K562 (cell line): ENCODE data around the gene DHODH. TPM values are rescaled to one million over a fixed set of nuclear protein-coding genes. Genes with fewer than 3 reads are reported as not detected.

Experiments
- ATAC-seq: fragments of 200-7000 bp; cut with Tn5 transposase; 3 replicates; pipeline ENCODE4 v1.9.1; 2020; ENCODE audit warnings: moderate library complexity
- BruUV-seq: library from RNA; stranded (reverse); fragments of 400-500 nt; replicated peaks from 2 replicates; lab custom pipeline; 2021; lab: Mats Ljungman, UMichigan
- CTCF ChIA-PET: fragments of 300-600 bp; formaldehyde crosslinking; extraction: SDS; loops from one replicate; lab custom pipeline; 2021; ENCODE audit warnings: low intra/inter-chr PET ratio; lab: Yijun Ruan, JAX
- POLR2A ChIA-PET: fragments of 300-600, 350-650 bp; sonication (Branson Sonifier 250); formaldehyde crosslinking; extraction: SDS; loops from one replicate; lab custom pipeline; 2021; ENCODE audit warnings: antibody characterized with exemption, inconsistent platforms; lab: Yijun Ruan, JAX
- DNase-seq, 4 experiments: peaks; one replicate each; pipeline versions ENCODE4 v3.0.0 to v3.0.0-alpha.2; 2011 to 2018; ENCODE audit warnings: low spot score in 3 of 4, mixed read lengths in 3 of 4; ENCODE audit errors: extremely low read depth in 1 of 4
- FAIRE-seq: peaks from 2 replicates; lab custom pipeline; 2011; peaks lifted over from hg19 to GRCh38; lab: Jason Lieb, UNC
- H2AFZ ChIP-seq: 2 replicates; pipeline ENCODE4 v1.6.0; 2011; ENCODE audit warnings: low read depth, low read length, control low read depth, inconsistent platforms
- H3K27ac ChIP-seq: fragments of 200-600 bp; 3 replicates; pipeline ENCODE4 v1.8.0; 2011; ENCODE audit warnings: low read depth, mild to moderate bottlenecking, control low read depth, inconsistent platforms, low read length, moderate library complexity, mixed read lengths; ENCODE audit errors: extremely low read depth
- H3K27me3 ChIP-seq, 2 experiments: fragments of 300-600 bp in 1 of 2; 2 replicates in 1 of 2; 3 replicates in 1 of 2; pipeline versions ENCODE4 v1.6.0 to v1.8.0; 2011; ENCODE audit warnings: inconsistent platforms in 2 of 2, low read length in 2 of 2, mild to moderate bottlenecking in 1 of 2, mixed read lengths in 1 of 2, moderate library complexity in 1 of 2; ENCODE audit not compliant: control insufficient read depth in 2 of 2, insufficient read depth in 2 of 2
- H3K36me3 ChIP-seq: fragments of 300-600 bp; 3 replicates; pipeline ENCODE4 v1.8.0; 2011; ENCODE audit warnings: mild to moderate bottlenecking, low read length, inconsistent platforms; ENCODE audit not compliant: control insufficient read depth, insufficient read depth
- H3K4me1 ChIP-seq, 2 experiments: fragments of 200-600 bp in 1 of 2; replicated peaks in 1 of 2; 2 replicates in 1 of 2; 3 replicates in 1 of 2; pipeline versions ENCODE4 v1.5.1 to v1.8.0; 2011; ENCODE audit warnings: inconsistent platforms in 2 of 2, low read length in 2 of 2, mild to moderate bottlenecking in 1 of 2, mixed read lengths in 1 of 2, moderate library complexity in 1 of 2; ENCODE audit not compliant: control insufficient read depth in 2 of 2, insufficient read depth in 2 of 2
- H3K4me2 ChIP-seq: 2 replicates; pipeline ENCODE4 v1.6.1; 2011; ENCODE audit warnings: low read length, control low read depth, inconsistent platforms, mixed read lengths; ENCODE audit not compliant: insufficient read depth
- H3K4me3 ChIP-seq: fragments of 200-600 bp; sonication (generic), shearing (Covaris generic); 2 replicates; pipeline ENCODE4 v1.5.1; 2016; ENCODE audit warnings: control low read depth, inconsistent platforms
- H3K79me2 ChIP-seq: fragments of 200-600 bp; 3 replicates; pipeline ENCODE4 v1.8.0; 2011; ENCODE audit warnings: low read length, inconsistent platforms; ENCODE audit not compliant: control insufficient read depth, insufficient read depth
- H3K9ac ChIP-seq, 2 experiments: 2 replicates each; pipeline versions ENCODE4 v1.6.0 to v1.6.1; 2011; ENCODE audit warnings: low read depth in 2 of 2, low read length in 2 of 2, control low read depth in 1 of 2, inconsistent platforms in 1 of 2, mild to moderate bottlenecking in 1 of 2, mixed read lengths in 1 of 2; ENCODE audit not compliant: insufficient read depth in 1 of 2
- H3K9me1 ChIP-seq: one replicate; pipeline ENCODE4 v1.6.0; 2011; ENCODE audit warnings: inconsistent platforms, mild to moderate bottlenecking, low read length, moderate library complexity; ENCODE audit not compliant: control insufficient read depth, insufficient read depth
- H3K9me3 ChIP-seq: replicated peaks from 2 replicates; pipeline ENCODE4 v1.5.1; 2011; ENCODE audit warnings: low read depth, low read length, inconsistent platforms; ENCODE audit not compliant: control insufficient read depth, insufficient read depth
- H4K20me1 ChIP-seq: replicated peaks from 2 replicates; pipeline ENCODE4 v1.6.1; 2011; ENCODE audit warnings: low read length, inconsistent platforms, mixed read lengths; ENCODE audit not compliant: control insufficient read depth, insufficient read depth
- ELF4 ChIP-seq: fragments of 450-650 bp; formaldehyde crosslinking; IDR thresholded peaks from 2 replicates; pipeline ENCODE4 v1.4.0; 2022; ENCODE audit warnings: missing genetic modification characterization
- MAFF ChIP-seq: IDR thresholded peaks from 2 replicates; pipeline ENCODE4 v1.6.1; 2012; ENCODE audit warnings: low read length, improper control_type of control experiment
- MTA1 ChIP-seq: fragments of 450-650 bp; IDR thresholded peaks from 2 replicates; pipeline ENCODE4 v1.6.1; 2017; ENCODE audit warnings: borderline replicate concordance
- POLR2G ChIP-seq: fragments of 200-400 bp; formaldehyde crosslinking; IDR thresholded peaks from 2 replicates; pipeline ENCODE4 v1.6.1; 2017; ENCODE audit warnings: low read depth, mild to moderate bottlenecking, antibody characterized with exemption, low read length, moderate library complexity
- SIN3B ChIP-seq: fragments of 450-650 bp; IDR thresholded peaks from 2 replicates; pipeline ENCODE4 v1.6.1; 2017; ENCODE audit warnings: low read depth, mild to moderate bottlenecking, moderate library complexity
- STAG1 ChIP-seq: sonication (generic); formaldehyde crosslinking; IDR thresholded peaks from 2 replicates; pipeline ENCODE4 v1.5.0; 2020; ENCODE audit warnings: missing genetic modification reagents, borderline replicate concordance
- TARDBP ChIP-seq: fragments of 450-650 bp; IDR thresholded peaks from 2 replicates; pipeline ENCODE4 v1.6.1; 2016
- TEAD1 ChIP-seq, 2 experiments: fragments of 450-650 bp in 1 of 2; sonication (generic) in 1 of 2; formaldehyde crosslinking; IDR thresholded peaks; 2 replicates each; pipeline versions ENCODE4 v1.4.0 to v1.8.0; 2020 to 2022; ENCODE audit warnings: mild to moderate bottlenecking in 2 of 2, missing genetic modification reagents in 1 of 2
- ZFP36 ChIP-seq: fragments of 150-350 bp; IDR thresholded peaks from 2 replicates; pipeline ENCODE4 v1.6.1; 2018; ENCODE audit warnings: low read length, low read depth; ENCODE audit not compliant: partially characterized antibody
- WGBS: fragments of 100-300 bp; shearing (Covaris generic); methylation state at CpG from one replicate; pipeline ENCODE4 v1.1.6; 2016; ENCODE audit warnings: low coverage, mixed read lengths; ENCODE audit not compliant: insufficient coverage; ENCODE audit errors: missing lambda C conversion rate; 5-methylcytosine and 5-hydroxymethylcytosine counted together
- in situ Hi-C: fragments of 300-500 bp; cut with MboI; formaldehyde crosslinking; loops from 4 replicates; pipeline ENCODE4 v1.15.0; 2018; ENCODE audit warnings: inconsistent platforms, mixed read lengths
- intact Hi-C: fragments of 100-400 bp; cut with micrococcal nuclease; formaldehyde crosslinking; loops from 2 replicates; pipeline ENCODE4 v1.14.2; 2022
- polyA plus RNA-seq, 8 experiments: library from polyadenylated mRNA; depleted of rRNA in 4 of 8; stranded (reverse) in 5 of 8; unstranded in 3 of 8; fragments of >200 nt; fragmentation: Nextera tagmentation in 2 of 8; fragmentation: Illumina TruSeq in 1 of 8; extraction: Ambion mirVana in 2 of 8; extraction: Trizol in 1 of 8; gene quantifications; 2 replicates each; pipeline versions ENCODE4 v1.2.1 to v1.2.3, GENCODE V29; 2011 to 2014; ENCODE audit warnings: inconsistent platforms in 1 of 8, missing spikeins in 1 of 8
- total RNA-seq, 7 experiments: library from RNA; depleted of rRNA in 6 of 7; stranded (reverse); fragments of >200 nt in 6 of 7; fragmentation: Illumina TruSeq in 2 of 7; extraction: Trizol in 2 of 7; gene quantifications; 2 replicates each; pipeline versions ENCODE4 v1.2.1 to v1.2.3, GENCODE V29; 2011 to 2021; ENCODE audit warnings: low replicate concordance in 1 of 7
- TF ChIP-seq, protein P1 (sequence below): fragments of 450-650 bp; IDR thresholded peaks from 2 replicates; pipeline ENCODE4 v1.6.1; 2014; ENCODE audit warnings: low read depth, mild to moderate bottlenecking, moderate library complexity, borderline replicate concordance
- TF ChIP-seq, protein P2 (sequence below): fragments of 450-650 bp; IDR thresholded peaks from 2 replicates; pipeline ENCODE4 v1.6.1; 2016; ENCODE audit warnings: mild to moderate bottlenecking
- TF ChIP-seq, protein P3 (sequence below): sonication (generic); formaldehyde crosslinking; IDR thresholded peaks from 2 replicates; pipeline ENCODE4 v1.8.1; 2023; ENCODE audit warnings: mild to moderate bottlenecking, missing genetic modification reagents
- TF ChIP-seq, protein P4 (sequence below): fragments of 150-350 bp; IDR thresholded peaks from 2 replicates; pipeline ENCODE4 v1.6.1; 2014; ENCODE audit warnings: low read depth, mild to moderate bottlenecking, low read length, borderline replicate concordance

Gene DHODH
- total and polyA plus RNA-seq, 9 of the 15 experiments (the other 6 are each of a cell fraction or from before 2014, with no cell fraction given) = 4.3 to 19.9 (median 12.7) TPM

DNA sequence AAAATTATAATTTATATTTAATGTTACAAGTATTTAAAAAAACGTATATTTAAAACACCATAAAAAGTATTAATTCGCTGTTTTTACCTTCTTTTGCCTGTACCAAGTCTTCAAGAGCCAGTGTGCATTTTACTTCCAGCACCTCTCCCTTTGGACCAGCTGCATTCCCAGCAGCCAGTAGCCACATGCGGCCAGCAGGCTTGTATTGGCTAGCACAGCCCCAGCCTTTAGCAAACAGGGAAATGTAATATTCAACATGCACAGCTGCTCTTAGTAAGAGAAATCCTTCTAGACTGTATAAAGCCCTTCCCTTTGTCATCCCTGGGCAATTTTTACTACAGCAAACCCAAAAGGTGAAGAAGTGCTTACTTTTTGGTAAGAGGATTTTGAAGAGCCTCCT lies 6.6 kb downstream of the DHODH start:
- H3K79me2 ChIP-seq = peaks cover 5% of the 10 kb centered on the region; the same call in 2 of the 3 replicates
- POLR2A ChIA-PET = interaction anchor here (1.7 kb wide), 1 partner anchor 17 kb away, joined by 4 read pairs; no protein-coding TSS in a partner anchor
- FAIRE-seq (no peak), DNase-seq (no peak), ATAC-seq (no peak)
- H4K20me1 ChIP-seq = no peaks in the 10 kb centered on the region
- CTCF ChIA-PET = no interaction called here
- in situ Hi-C loops (no loop called here), intact Hi-C loops (no loop called here)
- H2AFZ ChIP-seq = no peak overlapping the region
- WGBS = 69% methylated on average over 3 of the region's 3 CpGs
- H3K4me3 ChIP-seq = no peak overlapping the region
- H3K27ac ChIP-seq = no peak overlapping the region
- H3K4me2 ChIP-seq = no peak overlapping the region
- no peak overlapping the region for H3K9ac ChIP-seq
- no TSS peak for BruUV-seq
- no peaks in the 10 kb centered on the region for H3K9me1 ChIP-seq
- peaks cover 20 to 24% of the 10 kb centered on the region in 2 experiments; a peak in 4 of 5 replicates for H3K4me1 ChIP-seq
- no peaks in the 10 kb centered on the region for H3K9me3 ChIP-seq
- no peaks in the 10 kb centered on the region for H3K27me3 ChIP-seq
- H3K36me3 ChIP-seq = peaks cover 68% of the 10 kb centered on the region
- TF ChIP-seq ELF4 (CRISPR knock-in tag) (no peak), TEAD1 (CRISPR knock-in tag; IDR thresholded peaks at IDR 0.05) (no peak), STAG1 (CRISPR knock-in tag) (no peak), POLR2G (no peak), ZFP36 (no peak), MTA1 (no peak), TARDBP (no peak), MAFF (no peak), SIN3B (no peak)
- TF ChIP-seq, protein P1, sequence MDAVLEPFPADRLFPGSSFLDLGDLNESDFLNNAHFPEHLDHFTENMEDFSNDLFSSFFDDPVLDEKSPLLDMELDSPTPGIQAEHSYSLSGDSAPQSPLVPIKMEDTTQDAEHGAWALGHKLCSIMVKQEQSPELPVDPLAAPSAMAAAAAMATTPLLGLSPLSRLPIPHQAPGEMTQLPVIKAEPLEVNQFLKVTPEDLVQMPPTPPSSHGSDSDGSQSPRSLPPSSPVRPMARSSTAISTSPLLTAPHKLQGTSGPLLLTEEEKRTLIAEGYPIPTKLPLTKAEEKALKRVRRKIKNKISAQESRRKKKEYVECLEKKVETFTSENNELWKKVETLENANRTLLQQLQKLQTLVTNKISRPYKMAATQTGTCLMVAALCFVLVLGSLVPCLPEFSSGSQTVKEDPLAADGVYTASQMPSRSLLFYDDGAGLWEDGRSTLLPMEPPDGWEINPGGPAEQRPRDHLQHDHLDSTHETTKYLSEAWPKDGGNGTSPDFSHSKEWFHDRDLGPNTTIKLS = no peak
- TF ChIP-seq, protein P2, sequence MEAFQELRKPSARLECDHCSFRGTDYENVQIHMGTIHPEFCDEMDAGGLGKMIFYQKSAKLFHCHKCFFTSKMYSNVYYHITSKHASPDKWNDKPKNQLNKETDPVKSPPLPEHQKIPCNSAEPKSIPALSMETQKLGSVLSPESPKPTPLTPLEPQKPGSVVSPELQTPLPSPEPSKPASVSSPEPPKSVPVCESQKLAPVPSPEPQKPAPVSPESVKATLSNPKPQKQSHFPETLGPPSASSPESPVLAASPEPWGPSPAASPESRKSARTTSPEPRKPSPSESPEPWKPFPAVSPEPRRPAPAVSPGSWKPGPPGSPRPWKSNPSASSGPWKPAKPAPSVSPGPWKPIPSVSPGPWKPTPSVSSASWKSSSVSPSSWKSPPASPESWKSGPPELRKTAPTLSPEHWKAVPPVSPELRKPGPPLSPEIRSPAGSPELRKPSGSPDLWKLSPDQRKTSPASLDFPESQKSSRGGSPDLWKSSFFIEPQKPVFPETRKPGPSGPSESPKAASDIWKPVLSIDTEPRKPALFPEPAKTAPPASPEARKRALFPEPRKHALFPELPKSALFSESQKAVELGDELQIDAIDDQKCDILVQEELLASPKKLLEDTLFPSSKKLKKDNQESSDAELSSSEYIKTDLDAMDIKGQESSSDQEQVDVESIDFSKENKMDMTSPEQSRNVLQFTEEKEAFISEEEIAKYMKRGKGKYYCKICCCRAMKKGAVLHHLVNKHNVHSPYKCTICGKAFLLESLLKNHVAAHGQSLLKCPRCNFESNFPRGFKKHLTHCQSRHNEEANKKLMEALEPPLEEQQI = no peak
- TF ChIP-seq, protein P3, sequence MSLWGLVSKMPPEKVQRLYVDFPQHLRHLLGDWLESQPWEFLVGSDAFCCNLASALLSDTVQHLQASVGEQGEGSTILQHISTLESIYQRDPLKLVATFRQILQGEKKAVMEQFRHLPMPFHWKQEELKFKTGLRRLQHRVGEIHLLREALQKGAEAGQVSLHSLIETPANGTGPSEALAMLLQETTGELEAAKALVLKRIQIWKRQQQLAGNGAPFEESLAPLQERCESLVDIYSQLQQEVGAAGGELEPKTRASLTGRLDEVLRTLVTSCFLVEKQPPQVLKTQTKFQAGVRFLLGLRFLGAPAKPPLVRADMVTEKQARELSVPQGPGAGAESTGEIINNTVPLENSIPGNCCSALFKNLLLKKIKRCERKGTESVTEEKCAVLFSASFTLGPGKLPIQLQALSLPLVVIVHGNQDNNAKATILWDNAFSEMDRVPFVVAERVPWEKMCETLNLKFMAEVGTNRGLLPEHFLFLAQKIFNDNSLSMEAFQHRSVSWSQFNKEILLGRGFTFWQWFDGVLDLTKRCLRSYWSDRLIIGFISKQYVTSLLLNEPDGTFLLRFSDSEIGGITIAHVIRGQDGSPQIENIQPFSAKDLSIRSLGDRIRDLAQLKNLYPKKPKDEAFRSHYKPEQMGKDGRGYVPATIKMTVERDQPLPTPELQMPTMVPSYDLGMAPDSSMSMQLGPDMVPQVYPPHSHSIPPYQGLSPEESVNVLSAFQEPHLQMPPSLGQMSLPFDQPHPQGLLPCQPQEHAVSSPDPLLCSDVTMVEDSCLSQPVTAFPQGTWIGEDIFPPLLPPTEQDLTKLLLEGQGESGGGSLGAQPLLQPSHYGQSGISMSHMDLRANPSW (CRISPR knock-in tag) = no peak
- TF ChIP-seq, protein P4, sequence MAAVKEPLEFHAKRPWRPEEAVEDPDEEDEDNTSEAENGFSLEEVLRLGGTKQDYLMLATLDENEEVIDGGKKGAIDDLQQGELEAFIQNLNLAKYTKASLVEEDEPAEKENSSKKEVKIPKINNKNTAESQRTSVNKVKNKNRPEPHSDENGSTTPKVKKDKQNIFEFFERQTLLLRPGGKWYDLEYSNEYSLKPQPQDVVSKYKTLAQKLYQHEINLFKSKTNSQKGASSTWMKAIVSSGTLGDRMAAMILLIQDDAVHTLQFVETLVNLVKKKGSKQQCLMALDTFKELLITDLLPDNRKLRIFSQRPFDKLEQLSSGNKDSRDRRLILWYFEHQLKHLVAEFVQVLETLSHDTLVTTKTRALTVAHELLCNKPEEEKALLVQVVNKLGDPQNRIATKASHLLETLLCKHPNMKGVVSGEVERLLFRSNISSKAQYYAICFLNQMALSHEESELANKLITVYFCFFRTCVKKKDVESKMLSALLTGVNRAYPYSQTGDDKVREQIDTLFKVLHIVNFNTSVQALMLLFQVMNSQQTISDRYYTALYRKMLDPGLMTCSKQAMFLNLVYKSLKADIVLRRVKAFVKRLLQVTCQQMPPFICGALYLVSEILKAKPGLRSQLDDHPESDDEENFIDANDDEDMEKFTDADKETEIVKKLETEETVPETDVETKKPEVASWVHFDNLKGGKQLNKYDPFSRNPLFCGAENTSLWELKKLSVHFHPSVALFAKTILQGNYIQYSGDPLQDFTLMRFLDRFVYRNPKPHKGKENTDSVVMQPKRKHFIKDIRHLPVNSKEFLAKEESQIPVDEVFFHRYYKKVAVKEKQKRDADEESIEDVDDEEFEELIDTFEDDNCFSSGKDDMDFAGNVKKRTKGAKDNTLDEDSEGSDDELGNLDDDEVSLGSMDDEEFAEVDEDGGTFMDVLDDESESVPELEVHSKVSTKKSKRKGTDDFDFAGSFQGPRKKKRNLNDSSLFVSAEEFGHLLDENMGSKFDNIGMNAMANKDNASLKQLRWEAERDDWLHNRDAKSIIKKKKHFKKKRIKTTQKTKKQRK = no peak
